Endodermal cell (in vitro differentiated cells): ENCODE data around the gene HTR3D. TPM values are rescaled to one million over a fixed set of nuclear protein-coding genes. Genes with fewer than 3 reads are reported as not detected.

Experiments used
- DNase-seq: peaks from one replicate; pipeline ENCODE4 v3.0.0-alpha.2; 2017
- H3K27ac ChIP-seq: 2 replicates; pipeline ENCODE4 v1.5.1; 2013; ENCODE audit warnings: mild to moderate bottlenecking, low read depth, low read length, moderate library complexity
- H3K27me3 ChIP-seq: 2 replicates; pipeline ENCODE4 v1.6.1; 2013; ENCODE audit warnings: mild to moderate bottlenecking, low read length, moderate library complexity; ENCODE audit not compliant: insufficient read depth, control insufficient read depth, poor library complexity, severe bottlenecking
- H3K36me3 ChIP-seq: 2 replicates; pipeline ENCODE4 v1.7.0; 2013; ENCODE audit warnings: mild to moderate bottlenecking, low read length, moderate library complexity; ENCODE audit not compliant: control insufficient read depth, insufficient read depth
- H3K4me1 ChIP-seq: one replicate; pipeline ENCODE4 v1.7.0; 2013; ENCODE audit warnings: low read length; ENCODE audit not compliant: control insufficient read depth, insufficient read depth
- H3K4me3 ChIP-seq: 2 replicates; pipeline ENCODE4 v1.5.1; 2013; ENCODE audit warnings: mild to moderate bottlenecking, low read length, moderate library complexity
- H3K9ac ChIP-seq: 2 replicates; pipeline ENCODE4 v1.6.1; 2013; ENCODE audit warnings: mild to moderate bottlenecking, low read length, moderate library complexity; ENCODE audit not compliant: poor library complexity, severe bottlenecking; ENCODE audit errors: extremely low read depth
- H3K9me3 ChIP-seq: 2 replicates; pipeline ENCODE4 v1.6.1; 2013; ENCODE audit warnings: mild to moderate bottlenecking, low read length, moderate library complexity; ENCODE audit not compliant: control insufficient read depth
- H3K27ac Mint-ChIP-seq: 2 replicates; pipeline ENCODE4 v1.8.0; 2020; ENCODE audit warnings: mixed read lengths
- H3K27me3 Mint-ChIP-seq: 2 replicates; pipeline ENCODE4 v1.8.0; 2021; ENCODE audit warnings: mild to moderate bottlenecking, mixed read lengths; ENCODE audit not compliant: insufficient read depth
- H3K36me3 Mint-ChIP-seq: 2 replicates; pipeline ENCODE4 v1.8.0; 2020; ENCODE audit warnings: low read depth, mixed read lengths
- H3K4me1 Mint-ChIP-seq: 2 replicates; pipeline ENCODE4 v1.8.0; 2020; ENCODE audit warnings: mixed read lengths
- H3K4me3 Mint-ChIP-seq: 2 replicates; pipeline ENCODE4 v1.8.0; 2020; ENCODE audit warnings: mild to moderate bottlenecking, moderate library complexity, mixed read lengths
- H3K9me3 Mint-ChIP-seq: 2 replicates; pipeline ENCODE4 v1.8.0; 2020; ENCODE audit warnings: mild to moderate bottlenecking, mixed read lengths
- CTCF ChIP-seq: fragments of 200-600 bp; sonication (generic); conservative IDR thresholded peaks from 2 replicates; pipeline ENCODE4 v1.5.0; 2021; ENCODE audit warnings: antibody characterized with exemption, mild to moderate bottlenecking
- WGBS, 2 experiments: methylation state at CpG; one replicate each; pipeline versions ENCODE4 v1.1.5 to v1.1.7; 2013; ENCODE audit warnings: missing lambda C conversion rate in 2 of 2, mixed read lengths in 1 of 2; ENCODE audit not compliant: insufficient coverage in 1 of 2, insufficient read length in 1 of 2; 5-methylcytosine and 5-hydroxymethylcytosine counted together
- total RNA-seq, 2 donors: library from RNA; stranded (reverse); fragmentation: NEBNext Ultra II Directional in 1 of 2; extraction: Animal tissue kit (Norgen Biotek cat#: 25700) in 1 of 2; gene quantifications; 2 replicates in 1 of 2; 3 replicates in 1 of 2; pipeline ENCODE4 v1.2.1, GENCODE V29; 2021

The HTR3D gene
- total RNA-seq, 2 donors from 2014 or later, result not detected

- no peak overlapping the region for H3K9ac ChIP-seq
- no peaks in the 10 kb centered on the region for H3K27me3 Mint-ChIP-seq
- H3K4me1 ChIP-seq, result no peaks in the 10 kb centered on the region
- H3K4me3 Mint-ChIP-seq, result no peak overlapping the region
- H3K27me3 ChIP-seq, result no peaks in the 10 kb centered on the region
- no peak for TF ChIP-seq CTCF
- no peaks in the 10 kb centered on the region for H3K36me3 Mint-ChIP-seq
- H3K9me3 Mint-ChIP-seq, result peaks cover 3% of the 10 kb centered on the region
- H3K27ac ChIP-seq, result no peak overlapping the region
- H3K4me1 Mint-ChIP-seq, result peaks cover 13% of the 10 kb centered on the region
- peaks cover 6% of the 10 kb centered on the region for H3K9me3 ChIP-seq
- no peak overlapping the region for H3K4me3 ChIP-seq
- 71 to 78% methylated on average over 2 of the region's 2 CpGs for WGBS, 2 experiments
- H3K36me3 ChIP-seq, result no peaks in the 10 kb centered on the region
- H3K27ac Mint-ChIP-seq, result no peak overlapping the region
- DNase-seq, result no peak
Measured at GRCh38 chr3:184082465-184082864, 50.9 kb downstream of the HTR3D start.

GRCh38 chr3:184085389-184085852 lies 53.9 kb downstream of the HTR3D start:
- no peaks in the 10 kb centered on the region for H3K4me1 ChIP-seq
- H3K4me3 Mint-ChIP-seq, result no peak overlapping the region
- H3K9me3 ChIP-seq, result peaks cover 6% of the 10 kb centered on the region
- no peak for TF ChIP-seq CTCF
- H3K27ac ChIP-seq, result no peak overlapping the region
- H3K27me3 Mint-ChIP-seq, result no peaks in the 10 kb centered on the region
- H3K9ac ChIP-seq, result no peak overlapping the region
- no peaks in the 10 kb centered on the region for H3K36me3 Mint-ChIP-seq
- no peaks in the 10 kb centered on the region for H3K36me3 ChIP-seq
- 86 to 91% methylated on average over 2 to 3 of the region's 3 CpGs for WGBS, 2 experiments
- H3K9me3 Mint-ChIP-seq, result peaks cover 3% of the 10 kb centered on the region
- H3K4me3 ChIP-seq, result no peak overlapping the region
- peaks cover 7% of the 10 kb centered on the region for H3K4me1 Mint-ChIP-seq
- H3K27ac Mint-ChIP-seq, result no peak overlapping the region
- H3K27me3 ChIP-seq, result no peaks in the 10 kb centered on the region
- no peak for DNase-seq

Other genes with a start within 250 kb of the HTR3D start
- 1 to 10 TPM; 4.0 to 4.8 TPM for gene MAP6D1, start 206.2 kb upstream of the HTR3D start, total RNA-seq
- 10 to 100 TPM; 77.3 to 83.0 TPM for gene PARL, start 146.9 kb upstream of the HTR3D start, total RNA-seq
- gene ABCC5, start 13.9 kb upstream of the HTR3D start, total RNA-seq, result 10 to 100 TPM; 32.8 to 35.7 TPM
- not detected for gene HTR3C, start 21.3 kb downstream of the HTR3D start, total RNA-seq
- not detected for gene HTR3E, start 65.3 kb downstream of the HTR3D start, total RNA-seq
- 10 to 100 TPM; 33.4 to 37.5 TPM for gene EIF2B5, start 103.6 kb downstream of the HTR3D start, total RNA-seq
- gene DVL3, start 123.6 kb downstream of the HTR3D start, total RNA-seq, result 10 to 100 TPM; 90.5 to 95.1 TPM
- 100 to 1,000 TPM; 412 to 450 TPM for gene AP2M1, start 143.1 kb downstream of the HTR3D start, total RNA-seq
- gene ABCF3, start 154.5 kb downstream of the HTR3D start, total RNA-seq, result 10 to 100 TPM; 57.6 to 57.8 TPM
- gene VWA5B2, start 197.8 kb downstream of the HTR3D start, total RNA-seq, result under 1 TPM; 0.62 to 0.97 TPM
- 10 to 100 TPM; 37.3 to 42.5 TPM for gene ALG3, start 217.2 kb downstream of the HTR3D start, total RNA-seq
- gene EEF1AKMT4, start 217.9 kb downstream of the HTR3D start, total RNA-seq, result 1 to 10 TPM; 4.5 to 5.2 TPM
- 1 to 10 TPM in 1 of 2 donors, under 1 TPM in 1; 0.33 to 1.8 TPM for gene CAMK2N2, start 229.8 kb downstream of the HTR3D start, total RNA-seq
- not detected for gene ECE2, start 244.3 kb downstream of the HTR3D start, total RNA-seq